K562 (cell line): ENCODE results near the gene OPA3. TPM values are rescaled to one million over a fixed set of nuclear protein-coding genes. Genes with fewer than 3 reads are reported as not detected.

Source experiments
- ATAC-seq: fragments of 200-7000 bp; cut with Tn5 transposase; 3 replicates; pipeline ENCODE4 v1.9.1; 2020; ENCODE audit warnings: moderate library complexity
- BruUV-seq: library from RNA; stranded (reverse); fragments of 400-500 nt; replicated peaks from 2 replicates; lab custom pipeline; 2021; lab: Mats Ljungman, UMichigan
- CTCF ChIA-PET: fragments of 300-600 bp; formaldehyde crosslinking; extraction: SDS; loops from one replicate; lab custom pipeline; 2021; ENCODE audit warnings: low intra/inter-chr PET ratio; lab: Yijun Ruan, JAX
- POLR2A ChIA-PET: fragments of 300-600, 350-650 bp; sonication (Branson Sonifier 250); formaldehyde crosslinking; extraction: SDS; loops from one replicate; lab custom pipeline; 2021; ENCODE audit warnings: antibody characterized with exemption, inconsistent platforms; lab: Yijun Ruan, JAX
- DNase-seq, 4 experiments: peaks; one replicate each; pipeline versions ENCODE4 v3.0.0 to v3.0.0-alpha.2; 2011 to 2018; ENCODE audit warnings: low spot score in 3 of 4, mixed read lengths in 3 of 4; ENCODE audit errors: extremely low read depth in 1 of 4
- FAIRE-seq: peaks from 2 replicates; lab custom pipeline; 2011; peaks lifted over from hg19 to GRCh38; lab: Jason Lieb, UNC
- H2AFZ ChIP-seq: 2 replicates; pipeline ENCODE4 v1.6.0; 2011; ENCODE audit warnings: low read depth, low read length, control low read depth, inconsistent platforms
- H3K27ac ChIP-seq: fragments of 200-600 bp; 3 replicates; pipeline ENCODE4 v1.8.0; 2011; ENCODE audit warnings: low read depth, mild to moderate bottlenecking, control low read depth, inconsistent platforms, low read length, moderate library complexity, mixed read lengths; ENCODE audit errors: extremely low read depth
- H3K27me3 ChIP-seq, 2 experiments: fragments of 300-600 bp in 1 of 2; 2 replicates in 1 of 2; 3 replicates in 1 of 2; pipeline versions ENCODE4 v1.6.0 to v1.8.0; 2011; ENCODE audit warnings: inconsistent platforms in 2 of 2, low read length in 2 of 2, mild to moderate bottlenecking in 1 of 2, mixed read lengths in 1 of 2, moderate library complexity in 1 of 2; ENCODE audit not compliant: control insufficient read depth in 2 of 2, insufficient read depth in 2 of 2
- H3K36me3 ChIP-seq: fragments of 300-600 bp; 3 replicates; pipeline ENCODE4 v1.8.0; 2011; ENCODE audit warnings: mild to moderate bottlenecking, low read length, inconsistent platforms; ENCODE audit not compliant: control insufficient read depth, insufficient read depth
- H3K4me1 ChIP-seq, 2 experiments: fragments of 200-600 bp in 1 of 2; replicated peaks in 1 of 2; 2 replicates in 1 of 2; 3 replicates in 1 of 2; pipeline versions ENCODE4 v1.5.1 to v1.8.0; 2011; ENCODE audit warnings: inconsistent platforms in 2 of 2, low read length in 2 of 2, mild to moderate bottlenecking in 1 of 2, mixed read lengths in 1 of 2, moderate library complexity in 1 of 2; ENCODE audit not compliant: control insufficient read depth in 2 of 2, insufficient read depth in 2 of 2
- H3K4me2 ChIP-seq: 2 replicates; pipeline ENCODE4 v1.6.1; 2011; ENCODE audit warnings: low read length, control low read depth, inconsistent platforms, mixed read lengths; ENCODE audit not compliant: insufficient read depth
- H3K4me3 ChIP-seq: fragments of 200-600 bp; sonication (generic), shearing (Covaris generic); 2 replicates; pipeline ENCODE4 v1.5.1; 2016; ENCODE audit warnings: control low read depth, inconsistent platforms
- H3K79me2 ChIP-seq: fragments of 200-600 bp; 3 replicates; pipeline ENCODE4 v1.8.0; 2011; ENCODE audit warnings: low read length, inconsistent platforms; ENCODE audit not compliant: control insufficient read depth, insufficient read depth
- H3K9ac ChIP-seq, 2 experiments: 2 replicates each; pipeline versions ENCODE4 v1.6.0 to v1.6.1; 2011; ENCODE audit warnings: low read depth in 2 of 2, low read length in 2 of 2, control low read depth in 1 of 2, inconsistent platforms in 1 of 2, mild to moderate bottlenecking in 1 of 2, mixed read lengths in 1 of 2; ENCODE audit not compliant: insufficient read depth in 1 of 2
- H3K9me1 ChIP-seq: one replicate; pipeline ENCODE4 v1.6.0; 2011; ENCODE audit warnings: inconsistent platforms, mild to moderate bottlenecking, low read length, moderate library complexity; ENCODE audit not compliant: control insufficient read depth, insufficient read depth
- H3K9me3 ChIP-seq: replicated peaks from 2 replicates; pipeline ENCODE4 v1.5.1; 2011; ENCODE audit warnings: low read depth, low read length, inconsistent platforms; ENCODE audit not compliant: control insufficient read depth, insufficient read depth
- H4K20me1 ChIP-seq: replicated peaks from 2 replicates; pipeline ENCODE4 v1.6.1; 2011; ENCODE audit warnings: low read length, inconsistent platforms, mixed read lengths; ENCODE audit not compliant: control insufficient read depth, insufficient read depth
- PCBP1 ChIP-seq: fragments of 200-400 bp; formaldehyde crosslinking; IDR thresholded peaks from 2 replicates; pipeline ENCODE4 v1.6.1; 2018; ENCODE audit warnings: mild to moderate bottlenecking, low read depth, low read length; ENCODE audit not compliant: poor library complexity, severe bottlenecking
- POLR2A ChIP-seq: fragments of 450-650 bp; conservative IDR thresholded peaks from 2 replicates; pipeline ENCODE4 v1.6.1; 2016
- POLR2G ChIP-seq: fragments of 200-400 bp; formaldehyde crosslinking; IDR thresholded peaks from 2 replicates; pipeline ENCODE4 v1.6.1; 2017; ENCODE audit warnings: low read depth, mild to moderate bottlenecking, antibody characterized with exemption, low read length, moderate library complexity
- RBFOX2 ChIP-seq: fragments of 200-400 bp; formaldehyde crosslinking; IDR thresholded peaks from 2 replicates; pipeline ENCODE4 v1.6.1; 2017; ENCODE audit warnings: low read depth, mild to moderate bottlenecking, low read length, moderate library complexity
- RBM22 ChIP-seq: fragments of 200-400 bp; formaldehyde crosslinking; IDR thresholded peaks from 2 replicates; pipeline ENCODE4 v1.6.1; 2018; ENCODE audit warnings: low read length, low read depth; ENCODE audit not compliant: poor library complexity, severe bottlenecking
- ZBTB7A ChIP-seq: IDR thresholded peaks from 2 replicates; pipeline ENCODE4 v1.6.1; 2011; ENCODE audit warnings: low read depth, mild to moderate bottlenecking, low read length, moderate library complexity, borderline replicate concordance; ENCODE audit not compliant: control insufficient read depth
- ZFP36 ChIP-seq: fragments of 150-350 bp; IDR thresholded peaks from 2 replicates; pipeline ENCODE4 v1.6.1; 2018; ENCODE audit warnings: low read length, low read depth; ENCODE audit not compliant: partially characterized antibody
- ZNF830 ChIP-seq: fragments of 250-450 bp; sonication (Bioruptor Pico); IDR thresholded peaks from 2 replicates; pipeline ENCODE4 v1.5.0; 2021; ENCODE audit warnings: mild to moderate bottlenecking
- WGBS: fragments of 100-300 bp; shearing (Covaris generic); methylation state at CpG from one replicate; pipeline ENCODE4 v1.1.6; 2016; ENCODE audit warnings: low coverage, mixed read lengths; ENCODE audit not compliant: insufficient coverage; ENCODE audit errors: missing lambda C conversion rate; 5-methylcytosine and 5-hydroxymethylcytosine counted together
- in situ Hi-C: fragments of 300-500 bp; cut with MboI; formaldehyde crosslinking; loops from 4 replicates; pipeline ENCODE4 v1.15.0; 2018; ENCODE audit warnings: inconsistent platforms, mixed read lengths
- intact Hi-C: fragments of 100-400 bp; cut with micrococcal nuclease; formaldehyde crosslinking; loops from 2 replicates; pipeline ENCODE4 v1.14.2; 2022
- polyA plus RNA-seq, 8 experiments: library from polyadenylated mRNA; depleted of rRNA in 4 of 8; stranded (reverse) in 5 of 8; unstranded in 3 of 8; fragments of >200 nt; fragmentation: Nextera tagmentation in 2 of 8; fragmentation: Illumina TruSeq in 1 of 8; extraction: Ambion mirVana in 2 of 8; extraction: Trizol in 1 of 8; gene quantifications; 2 replicates each; pipeline versions ENCODE4 v1.2.1 to v1.2.3, GENCODE V29; 2011 to 2014; ENCODE audit warnings: inconsistent platforms in 1 of 8, missing spikeins in 1 of 8
- total RNA-seq, 7 experiments: library from RNA; depleted of rRNA in 6 of 7; stranded (reverse); fragments of >200 nt in 6 of 7; fragmentation: Illumina TruSeq in 2 of 7; extraction: Trizol in 2 of 7; gene quantifications; 2 replicates each; pipeline versions ENCODE4 v1.2.1 to v1.2.3, GENCODE V29; 2011 to 2021; ENCODE audit warnings: low replicate concordance in 1 of 7

Gene OPA3
- total and polyA plus RNA-seq, 9 of the 15 experiments (the other 6 are each of a cell fraction or from before 2014, with no cell fraction given) = 1.4 to 18.8 (median 9.0) TPM

DNA sequence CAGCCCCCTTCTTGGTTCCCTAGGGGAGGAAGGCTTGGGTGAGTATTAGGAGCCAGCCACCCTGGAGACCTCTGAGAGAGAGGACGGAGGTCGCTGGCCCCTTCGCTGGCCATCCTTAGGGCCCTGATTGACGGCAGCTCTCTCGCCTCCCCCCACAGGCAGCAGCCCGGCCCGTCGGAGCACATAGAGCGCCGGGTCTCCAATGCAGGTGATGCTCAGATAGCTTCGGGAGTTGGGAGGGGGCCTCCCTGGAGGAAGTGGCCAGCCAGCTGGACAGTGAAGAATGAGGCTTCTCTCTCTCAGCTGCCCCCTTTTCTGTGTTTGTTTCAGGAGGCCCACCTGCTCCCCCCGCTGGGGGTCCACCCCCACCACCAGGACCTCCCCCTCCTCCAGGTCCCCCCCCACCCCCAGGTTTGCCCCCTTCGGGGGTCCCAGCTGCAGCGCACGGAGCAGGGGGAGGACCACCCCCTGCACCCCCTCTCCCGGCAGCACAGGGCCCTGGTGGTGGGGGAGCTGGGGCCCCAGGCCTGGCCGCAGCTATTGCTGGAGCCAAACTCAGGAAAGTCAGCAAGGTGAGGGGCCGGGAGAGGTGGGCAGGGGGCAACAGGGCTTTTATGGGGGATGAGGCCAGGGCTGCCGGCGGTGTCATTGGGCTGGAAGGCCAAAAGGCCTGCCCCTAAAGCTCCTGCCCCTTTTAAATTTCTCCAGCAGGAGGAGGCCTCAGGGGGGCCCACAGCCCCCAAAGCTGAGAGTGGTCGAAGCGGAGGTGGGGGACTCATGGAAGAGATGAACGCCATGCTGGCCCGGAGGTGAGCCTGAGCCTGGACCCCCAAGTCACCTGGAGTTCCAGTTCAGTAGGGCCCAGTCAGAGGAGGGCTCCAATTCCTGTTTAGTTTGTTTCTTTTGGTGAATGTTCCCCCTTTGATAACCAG lies 62.3 kb downstream of the OPA3 start:
- peaks cover 94% of the 10 kb centered on the region for H3K36me3 ChIP-seq
- no peak overlapping the region for H2AFZ ChIP-seq
- 0 out of 2 replicates have a peak, but pooled peaks have one; percentile 6 for TF ChIP-seq POLR2A
- peak; percentile 75 for TF ChIP-seq RBM22
- TF ChIP-seq ZBTB7A = 0 out of 2 replicates have a peak, but pooled peaks have one; percentile 25
- no peak for TF ChIP-seq PCBP1
- TF ChIP-seq ZFP36 = peak; percentile 52
- peak; percentile 73 for TF ChIP-seq POLR2G
- TF ChIP-seq RBFOX2 = peak; percentile 57
- no peak for TF ChIP-seq ZNF830 (CRISPR knock-in tag)
- H4K20me1 ChIP-seq = peaks cover 10% of the 10 kb centered on the region
- ATAC-seq (no peak), DNase-seq (peak in 1 of 4 experiments; percentile 18), FAIRE-seq (no peak)
- H3K4me3 ChIP-seq = no peak overlapping the region
- ChIA-PET CTCF (interaction anchor here (2.4 kb wide), 1 partner anchor 36 kb away, joined by 16 read pairs; no protein-coding TSS in a partner anchor), POLR2A (interaction anchor here (0.6 to 1.0 kb wide), 3 partner anchors 118 to 333 kb away, joined by 3 read pairs; no protein-coding TSS in a partner anchor)
- H3K9ac ChIP-seq = peak overlapping the region in 1 of 2 experiments; percentile 29; a peak in 1 of 4 replicates
- no peak overlapping the region for H3K4me2 ChIP-seq
- no peak overlapping the region for H3K27ac ChIP-seq
- BruUV-seq = no TSS peak
- in situ Hi-C loops = loop anchor here (5.0 kb wide), 1 partner anchor 35 kb away; no protein-coding TSS in a partner anchor
- no peaks in the 10 kb centered on the region for H3K9me3 ChIP-seq
- 87% methylated on average over 8 of the region's 24 CpGs for WGBS
- peaks cover 5% of the 10 kb centered on the region for H3K9me1 ChIP-seq
- intact Hi-C loops = loop anchor here (2.0 kb wide), 1 partner anchor 121 kb away; no protein-coding TSS in a partner anchor
- no peaks in the 10 kb centered on the region for H3K27me3 ChIP-seq
- peaks cover 3% of the 10 kb centered on the region for H3K79me2 ChIP-seq
- peaks cover 0 to 23% of the 10 kb centered on the region in 2 experiments; a peak in 2 of 5 replicates for H3K4me1 ChIP-seq
